Measurements from ENCODE around the gene AHCYL1.

AHCYL1 gene

GRCh38 chr1:109974191-109974590, 10.4 kb upstream of the AHCYL1 start:
- Histone ChIP-seq H3K9me3 (ENCODE audit: control insufficient read depth, insufficient read depth, low read length) (no peaks in the 10 kb centered on the region), H3K27me3 (ENCODE audit: control insufficient read depth, insufficient read depth, low read length) (no peaks in the 10 kb centered on the region), H3K36me3 (ENCODE audit: control insufficient read depth, insufficient read depth, low read length) (no peaks in the 10 kb centered on the region), H3K4me1 (ENCODE audit: control insufficient read depth, insufficient read depth, low read length) (no peaks in the 10 kb centered on the region), H3K4me3 (ENCODE audit: low read length) (no peak overlapping the region), H3K27ac (ENCODE audit: low read length) (no peak overlapping the region)
- DNase-seq (ENCODE audit: low read depth, low spot score): no peak
- no CpG with 5 or more reads among the region's 3 CpGs for WGBS (ENCODE audit: insufficient coverage, insufficient read length)

GRCh38 chr1:109975718-109976117, 8.8 kb upstream of the AHCYL1 start:
- H3K27ac ChIP-seq (ENCODE audit: low read length): no peak overlapping the region

GRCh38 chr1:109976762-109977161, 7.8 kb upstream of the AHCYL1 start:
- H3K4me1 ChIP-seq (ENCODE audit: control insufficient read depth, insufficient read depth, low read length): no peaks in the 10 kb centered on the region
- no CpG with 5 or more reads among the region's 4 CpGs for WGBS (ENCODE audit: insufficient coverage, insufficient read length)

More at GRCh38 chr1:109975718-109976117, 8.8 kb upstream of the AHCYL1 start:
- no peaks in the 10 kb centered on the region for H3K27me3 ChIP-seq (ENCODE audit: control insufficient read depth, insufficient read depth, low read length)
- H3K4me1 ChIP-seq (ENCODE audit: control insufficient read depth, insufficient read depth, low read length): no peaks in the 10 kb centered on the region
- no peaks in the 10 kb centered on the region for H3K9me3 ChIP-seq (ENCODE audit: control insufficient read depth, insufficient read depth, low read length)
- no CpG with 5 or more reads among the region's 3 CpGs for WGBS (ENCODE audit: insufficient coverage, insufficient read length)
- DNase-seq (ENCODE audit: low read depth, low spot score): no peak
- no peaks in the 10 kb centered on the region for H3K36me3 ChIP-seq (ENCODE audit: control insufficient read depth, insufficient read depth, low read length)
- no peak overlapping the region for H3K4me3 ChIP-seq (ENCODE audit: low read length)

GRCh38 chr1:109977225-109977624, 7.3 kb upstream of the AHCYL1 start:
- no peak overlapping the region for H3K4me3 ChIP-seq (ENCODE audit: low read length)
- WGBS (ENCODE audit: insufficient coverage, insufficient read length): no CpG with 5 or more reads among the region's 8 CpGs
- no peaks in the 10 kb centered on the region for H3K4me1 ChIP-seq (ENCODE audit: control insufficient read depth, insufficient read depth, low read length)
- no peaks in the 10 kb centered on the region for H3K9me3 ChIP-seq (ENCODE audit: control insufficient read depth, insufficient read depth, low read length)
- no peaks in the 10 kb centered on the region for H3K36me3 ChIP-seq (ENCODE audit: control insufficient read depth, insufficient read depth, low read length)
- H3K27me3 ChIP-seq (ENCODE audit: control insufficient read depth, insufficient read depth, low read length): no peaks in the 10 kb centered on the region
- no peak overlapping the region for H3K27ac ChIP-seq (ENCODE audit: low read length)
- no peak for DNase-seq (ENCODE audit: low read depth, low spot score)

More at GRCh38 chr1:109976762-109977161, 7.8 kb upstream of the AHCYL1 start:
- Histone ChIP-seq H3K36me3 (ENCODE audit: control insufficient read depth, insufficient read depth, low read length) (no peaks in the 10 kb centered on the region), H3K27me3 (ENCODE audit: control insufficient read depth, insufficient read depth, low read length) (no peaks in the 10 kb centered on the region), H3K9me3 (ENCODE audit: control insufficient read depth, insufficient read depth, low read length) (no peaks in the 10 kb centered on the region), H3K27ac (ENCODE audit: low read length) (no peak overlapping the region), H3K4me3 (ENCODE audit: low read length) (no peak overlapping the region)
- no peak for DNase-seq (ENCODE audit: low read depth, low spot score)

- Histone ChIP-seq H3K9me3 (ENCODE audit: control insufficient read depth, insufficient read depth, low read length) (no peaks in the 10 kb centered on the region), H3K27me3 (ENCODE audit: control insufficient read depth, insufficient read depth, low read length) (no peaks in the 10 kb centered on the region), H3K27ac (ENCODE audit: low read length) (no peak overlapping the region), H3K4me3 (ENCODE audit: low read length) (no peak overlapping the region), H3K36me3 (ENCODE audit: control insufficient read depth, insufficient read depth, low read length) (no peaks in the 10 kb centered on the region), H3K4me1 (ENCODE audit: control insufficient read depth, insufficient read depth, low read length) (no peaks in the 10 kb centered on the region)
- no CpG with 5 or more reads among the region's 12 CpGs for WGBS (ENCODE audit: insufficient coverage, insufficient read length)
- DNase-seq (ENCODE audit: low read depth, low spot score): no peak
These were observed 6.7 kb upstream of the AHCYL1 start for GRCh38 chr1:109977657-109978378.

- Histone ChIP-seq H3K27me3 (ENCODE audit: control insufficient read depth, insufficient read depth, low read length) (no peaks in the 10 kb centered on the region), H3K4me3 (ENCODE audit: low read length) (no peak overlapping the region), H3K36me3 (ENCODE audit: control insufficient read depth, insufficient read depth, low read length) (no peaks in the 10 kb centered on the region), H3K9me3 (ENCODE audit: control insufficient read depth, insufficient read depth, low read length) (no peaks in the 10 kb centered on the region), H3K27ac (ENCODE audit: low read length) (no peak overlapping the region), H3K4me1 (ENCODE audit: control insufficient read depth, insufficient read depth, low read length) (peaks cover 2% of the 10 kb centered on the region; the same call in 1 of the 2 replicates)
- DNase-seq (ENCODE audit: low read depth, low spot score): no peak
- no CpG with 5 or more reads among the region's 9 CpGs for WGBS (ENCODE audit: insufficient coverage, insufficient read length)
These were observed 5.6 kb upstream of the AHCYL1 start for GRCh38 chr1:109978761-109979488.

DNA sequence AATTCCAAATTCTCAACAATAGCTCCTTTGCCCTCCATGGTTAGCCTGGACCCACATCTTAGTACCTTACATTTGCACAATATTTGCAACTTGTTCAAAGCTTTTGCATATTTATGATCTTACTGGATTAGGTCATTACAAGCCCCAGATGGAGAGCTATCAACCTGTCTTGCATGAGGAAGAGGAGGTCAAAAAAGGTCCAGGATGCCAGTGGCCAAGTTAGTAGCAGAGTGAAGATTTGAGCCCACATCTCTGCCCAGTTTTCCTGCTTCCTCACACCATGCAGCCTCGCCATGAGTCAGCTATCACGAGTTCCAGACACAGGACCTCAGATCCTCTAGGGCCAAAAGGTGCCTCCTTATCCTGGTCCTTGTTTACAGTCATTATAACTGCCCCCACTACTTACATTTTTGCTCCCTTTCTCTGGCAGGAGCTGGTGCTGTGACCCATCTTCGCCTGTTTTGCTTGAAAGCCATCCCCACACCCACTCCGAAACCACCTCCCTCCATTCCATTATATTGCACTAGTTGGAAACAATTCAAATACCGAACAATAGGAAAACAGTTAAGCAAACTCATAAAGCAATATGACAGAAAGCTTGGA, 5.0 kb upstream of the AHCYL1 start:
- Histone ChIP-seq H3K27me3 (ENCODE audit: control insufficient read depth, insufficient read depth, low read length) (no peaks in the 10 kb centered on the region), H3K9me3 (ENCODE audit: control insufficient read depth, insufficient read depth, low read length) (no peaks in the 10 kb centered on the region), H3K4me1 (ENCODE audit: control insufficient read depth, insufficient read depth, low read length) (peaks cover 4% of the 10 kb centered on the region; the same call in 1 of the 2 replicates), H3K36me3 (ENCODE audit: control insufficient read depth, insufficient read depth, low read length) (no peaks in the 10 kb centered on the region), H3K4me3 (ENCODE audit: low read length) (no peak overlapping the region), H3K27ac (ENCODE audit: low read length) (no peak overlapping the region)
- DNase-seq (ENCODE audit: low read depth, low spot score): no peak
- WGBS (ENCODE audit: insufficient coverage, insufficient read length): no CpG with 5 or more reads among the region's 5 CpGs

GRCh38 chr1:109980324-109981003, 4.1 kb upstream of the AHCYL1 start:
- DNase-seq (ENCODE audit: low read depth, low spot score): no peak
- H3K9me3 ChIP-seq (ENCODE audit: control insufficient read depth, insufficient read depth, low read length): no peaks in the 10 kb centered on the region
- H3K27me3 ChIP-seq (ENCODE audit: control insufficient read depth, insufficient read depth, low read length): no peaks in the 10 kb centered on the region
- H3K36me3 ChIP-seq (ENCODE audit: control insufficient read depth, insufficient read depth, low read length): no peaks in the 10 kb centered on the region
- H3K4me3 ChIP-seq (ENCODE audit: low read length): no peak overlapping the region
- no CpG with 5 or more reads among the region's 6 CpGs for WGBS (ENCODE audit: insufficient coverage, insufficient read length)
- H3K27ac ChIP-seq (ENCODE audit: low read length): no peak overlapping the region
- H3K4me1 ChIP-seq (ENCODE audit: control insufficient read depth, insufficient read depth, low read length): peaks cover 4% of the 10 kb centered on the region; the same call in 1 of the 2 replicates

DNA sequence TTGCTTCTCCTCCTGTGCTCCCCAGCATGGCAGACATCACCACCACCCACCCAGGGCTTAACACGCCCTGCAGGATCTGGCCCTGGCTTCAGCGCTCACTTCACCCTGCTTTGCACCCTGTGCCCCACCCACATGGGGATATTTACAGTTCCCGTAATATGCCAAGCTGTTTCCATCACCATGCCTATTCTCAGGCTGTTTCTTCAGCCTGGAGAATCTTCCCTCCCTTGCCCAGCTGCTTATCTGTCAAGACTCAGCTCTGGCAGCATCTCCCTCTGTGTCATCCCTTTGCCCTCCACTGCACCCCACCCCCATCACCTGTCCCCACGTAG, 3.6 kb upstream of the AHCYL1 start:
- no peak overlapping the region for H3K27ac ChIP-seq (ENCODE audit: low read length)
- no CpG with 5 or more reads among the region's 4 CpGs for WGBS (ENCODE audit: insufficient coverage, insufficient read length)

More for the DNA sequence above, 3.6 kb upstream of the AHCYL1 start:
- no peaks in the 10 kb centered on the region for H3K36me3 ChIP-seq (ENCODE audit: control insufficient read depth, insufficient read depth, low read length)
- H3K9me3 ChIP-seq (ENCODE audit: control insufficient read depth, insufficient read depth, low read length): no peaks in the 10 kb centered on the region
- H3K4me1 ChIP-seq (ENCODE audit: control insufficient read depth, insufficient read depth, low read length): peaks cover 4% of the 10 kb centered on the region; the same call in 1 of the 2 replicates
- H3K4me3 ChIP-seq (ENCODE audit: low read length): no peak overlapping the region
- no peak for DNase-seq (ENCODE audit: low read depth, low spot score)
- no peaks in the 10 kb centered on the region for H3K27me3 ChIP-seq (ENCODE audit: control insufficient read depth, insufficient read depth, low read length)

All from iPS DF 6.9 (cell line).